Measurements from ENCODE around the gene GCC2.

- TF ChIP-seq EZH2 (IDR thresholded peaks at IDR 0.05): no peak
- no peak for TF ChIP-seq POLR2AphosphoS5 (IDR thresholded peaks at IDR 0.05; ENCODE audit: borderline replicate concordance, low read depth, low read length)
- TF ChIP-seq FOXP2 (optimal IDR thresholded peaks at IDR 0.05; ENCODE audit: control extremely low read depth, extremely low read length, insufficient read depth): no peak
Measured at GRCh38 chr2:108409768-108410167, 39.2 kb upstream of the GCC2 start.

Measured in SK-N-MC (cell line).